NCI-H69 (cell line): ENCODE results near the gene VSIR.

Experiments used
- DNase-seq: peaks from one replicate; lab custom pipeline; 2025; lab: John Stamatoyannopoulos, UW

Gene VSIR

GRCh38 chr10:71727738-71728737 is 45.3 kb downstream of the VSIR start:
- DNase-seq: peak; percentile 75

- DNase-seq: no peak
Measured at GRCh38 chr10:71727105-71727737, 46.1 kb downstream of the VSIR start.

DNA sequence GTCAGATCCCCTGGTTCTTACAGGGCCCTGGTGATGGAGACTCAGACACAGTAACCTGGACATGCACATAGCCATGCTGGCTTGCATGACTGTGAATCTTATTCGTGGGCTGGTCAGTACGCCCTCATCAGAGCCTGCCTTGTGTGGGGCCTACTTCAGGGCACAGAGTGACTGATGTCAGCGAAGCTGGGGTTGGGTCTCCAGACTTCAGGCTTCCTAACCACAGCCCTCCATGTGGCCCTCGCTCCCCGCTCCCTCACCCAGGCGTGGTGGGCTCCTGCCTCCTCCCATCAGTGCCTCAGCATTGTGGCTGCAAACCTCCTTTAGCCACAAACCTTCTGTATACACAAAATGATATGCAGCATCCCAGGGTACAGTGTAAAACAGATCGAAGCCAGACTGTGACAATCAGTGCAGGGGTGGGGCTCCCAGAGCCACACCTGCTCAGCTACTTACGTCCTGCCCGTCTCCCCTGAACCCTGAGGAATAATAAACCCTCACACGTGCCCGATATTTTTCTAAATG is 46.7 kb downstream of the VSIR start:
- DNase-seq: no peak

GRCh38 chr10:71725998-71726579 is 47.2 kb downstream of the VSIR start:
- DNase-seq: no peak

DNA sequence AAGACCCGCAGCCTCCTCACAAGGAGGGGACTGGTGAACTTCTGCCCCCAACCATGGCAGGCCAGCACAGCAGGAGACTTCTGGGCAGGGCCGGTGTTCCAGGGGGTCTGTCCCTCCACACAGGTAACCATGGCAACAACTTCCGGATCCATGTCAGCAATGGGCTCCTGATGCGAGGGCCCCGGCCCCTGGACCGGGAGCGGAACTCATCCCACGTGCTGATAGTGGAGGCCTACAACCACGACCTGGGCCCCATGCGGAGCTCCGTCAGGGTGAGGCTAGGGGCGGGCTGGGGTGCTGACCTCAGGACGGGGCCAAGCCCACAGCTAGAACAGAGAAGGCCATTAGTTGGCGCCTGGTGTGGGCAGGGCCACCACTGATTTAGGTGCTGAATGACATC is 48.1 kb downstream of the VSIR start:
- no peak for DNase-seq

- no peak for DNase-seq
Measured at GRCh38 chr10:71724539-71724938, 48.8 kb downstream of the VSIR start.

GRCh38 chr10:71723311-71723710 is 50.0 kb downstream of the VSIR start:
- DNase-seq: no peak

GRCh38 chr10:71722849-71723248 is 50.5 kb downstream of the VSIR start:
- DNase-seq: no peak

DNA sequence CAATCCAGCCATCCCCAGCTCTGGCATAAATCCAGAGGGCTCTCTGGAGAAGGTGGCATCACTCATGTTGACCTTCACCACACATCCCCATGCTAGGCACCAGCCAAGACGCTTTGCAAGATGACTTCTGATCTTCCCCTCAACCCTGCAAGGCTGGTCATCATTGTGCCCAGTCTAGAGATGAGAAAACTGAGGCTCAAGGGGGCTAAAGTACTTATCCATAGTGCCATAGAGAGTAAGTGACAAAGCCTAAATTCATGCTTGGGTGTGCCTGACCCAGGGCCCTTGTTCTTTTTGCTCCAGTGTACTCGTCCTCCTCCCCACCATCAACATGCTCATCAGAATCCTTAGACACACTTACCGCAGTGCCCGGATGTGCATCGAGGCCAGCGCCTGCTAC is 52.0 kb downstream of the VSIR start:
- no peak for DNase-seq

- DNase-seq: no peak
Measured at GRCh38 chr10:71720288-71720687, 53.0 kb downstream of the VSIR start.

DNA sequence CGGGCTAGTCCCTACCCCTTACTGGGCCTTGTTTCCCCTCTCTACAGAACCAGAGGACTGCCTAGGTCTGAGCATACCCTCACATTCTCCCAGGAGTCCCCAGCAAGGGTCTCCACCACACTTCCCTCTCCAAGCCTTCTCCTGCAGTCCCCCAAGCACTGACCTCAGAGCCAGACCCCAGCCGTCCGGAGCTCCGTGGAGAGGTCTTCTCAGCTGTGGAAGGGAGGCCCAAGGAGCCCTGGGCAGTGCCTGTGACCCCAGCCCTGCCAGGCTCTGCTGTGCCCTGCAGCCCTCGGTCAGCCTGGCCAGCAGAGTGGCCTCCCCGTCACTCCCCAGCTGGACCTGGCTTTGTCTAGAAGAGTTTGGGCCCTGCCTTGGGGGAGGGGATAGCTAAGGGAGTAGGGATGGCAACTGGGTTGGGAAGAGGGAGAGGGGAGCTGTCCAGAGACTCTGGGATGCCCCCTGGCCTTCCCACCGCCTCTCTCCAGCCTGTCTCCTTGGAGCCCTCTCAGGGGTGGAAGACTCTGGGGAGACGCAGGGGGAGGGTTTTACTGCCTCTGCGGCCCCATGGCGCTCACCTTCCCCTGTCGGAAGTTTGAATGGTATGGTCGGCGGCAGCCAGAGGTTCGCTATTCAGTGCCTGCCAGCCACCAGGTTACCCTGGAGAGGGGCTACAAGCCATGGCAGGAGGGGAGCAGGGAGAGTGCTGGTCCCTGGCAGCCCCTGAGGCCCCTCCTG is 53.7 kb downstream of the VSIR start, which contains the start of gene C10orf105:
TSS of gene C10orf105 (minus strand) at position 315 of the 738 bp plus-strand sequence. CDS start 3,441 bp downstream, outside the sequence.
- DNase-seq: no peak

GRCh38 chr10:71719042-71719441 is 54.3 kb downstream of the VSIR start:
- DNase-seq: no peak

GRCh38 chr10:71718165-71718698 is 55.1 kb downstream of the VSIR start:
- no peak for DNase-seq

- no peak for DNase-seq
Measured at GRCh38 chr10:71717551-71717951, 55.8 kb downstream of the VSIR start.

DNA sequence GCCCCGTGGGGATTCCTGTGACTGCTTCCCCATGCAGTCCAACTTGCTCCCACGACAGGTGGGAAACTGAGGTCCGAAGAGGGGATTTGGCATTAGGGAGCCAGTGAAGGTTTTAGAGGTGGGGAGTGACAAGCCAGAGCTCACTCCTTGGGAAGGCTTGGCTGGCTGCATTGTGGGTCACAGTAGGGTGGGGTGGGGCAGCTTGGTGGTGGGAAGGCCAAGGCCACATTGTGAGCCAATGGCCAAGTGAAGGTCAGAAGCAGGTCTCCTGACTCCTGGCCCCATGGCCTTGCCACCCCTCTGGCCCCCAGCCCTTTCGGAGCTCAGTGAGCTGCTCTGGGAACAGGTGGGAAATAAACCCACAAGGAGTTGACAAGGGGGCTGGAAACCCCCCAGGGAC is 56.3 kb downstream of the VSIR start:
- no peak for DNase-seq

DNA sequence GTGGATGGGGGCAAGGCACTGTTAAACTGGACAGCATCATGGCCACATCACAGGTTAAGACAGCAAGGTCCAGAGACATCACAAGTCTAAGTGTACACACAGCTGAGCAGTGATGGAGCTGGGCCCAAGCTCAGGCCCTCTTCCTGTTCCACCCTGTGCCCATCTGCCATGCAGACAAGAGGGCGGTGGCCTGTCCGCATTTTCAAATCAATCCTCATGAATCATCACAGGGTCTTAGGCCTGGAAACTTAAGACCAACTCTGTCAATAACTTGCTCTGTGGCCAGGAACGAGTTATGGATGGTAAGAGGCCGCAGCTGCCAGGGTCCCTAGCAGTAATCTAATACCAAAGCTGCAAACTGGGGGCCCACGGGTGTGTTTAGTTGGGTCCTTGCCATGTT is 56.9 kb downstream of the VSIR start:
- DNase-seq: no peak

- DNase-seq: no peak
Measured at GRCh38 chr10:71715860-71716259, 57.5 kb downstream of the VSIR start.

DNA sequence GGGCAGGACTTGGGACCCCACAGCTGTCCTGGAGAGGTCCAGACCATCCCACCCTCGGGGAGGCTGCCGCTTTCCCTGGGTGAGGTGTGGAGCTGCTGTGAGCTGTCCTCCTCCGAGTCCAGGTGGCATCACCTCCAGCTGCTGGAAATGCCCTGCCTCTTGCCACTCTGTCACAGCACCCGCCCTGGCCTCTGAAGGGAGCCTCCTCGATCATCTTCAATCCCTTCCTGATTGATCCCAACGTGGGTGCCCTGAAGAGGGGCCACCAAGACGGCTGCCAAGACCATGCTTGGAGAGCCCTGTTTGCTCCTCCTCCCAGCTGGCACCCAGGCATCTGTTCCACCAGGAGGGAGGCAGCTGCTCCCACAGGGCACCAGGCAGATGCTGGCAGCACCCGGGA is 58.3 kb downstream of the VSIR start:
- no peak for DNase-seq

DNA sequence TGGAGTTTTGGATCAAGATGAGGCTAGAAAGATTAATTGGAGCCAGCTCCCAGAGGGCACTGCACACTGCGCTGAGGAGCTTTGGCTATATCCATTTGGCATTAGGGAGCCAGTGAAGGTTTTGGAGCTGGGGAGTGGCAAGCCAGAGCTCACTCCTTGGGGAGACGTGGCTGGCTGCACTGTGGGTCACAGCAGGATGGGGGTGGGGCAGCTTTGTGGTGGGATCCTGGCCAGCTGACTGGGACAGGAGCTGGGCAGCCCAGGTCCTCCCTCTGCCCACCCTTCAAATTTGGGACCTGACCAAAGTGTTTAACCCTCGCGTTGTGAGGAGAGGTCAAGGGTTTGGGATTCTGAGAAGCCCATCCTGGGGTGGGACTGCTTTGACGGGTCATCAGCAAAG is 58.7 kb downstream of the VSIR start:
- no peak for DNase-seq

- DNase-seq: no peak
Measured at GRCh38 chr10:71714031-71714410, 59.3 kb downstream of the VSIR start.
